B cell (primary cell): ENCODE measurements around the gene VN1R5. TPM values are rescaled to one million over a fixed set of nuclear protein-coding genes. Genes with fewer than 3 reads are reported as not detected.

Experiments used
- ATAC-seq: fragments of 200-7000 bp; cut with Tn5 transposase; one replicate; pipeline ENCODE4 v1.10.0; 2021; ENCODE audit warnings: low read depth, mild to moderate bottlenecking, moderate number of reproducible peaks, moderate library complexity
- CTCF ChIA-PET: fragments of 350-600 bp; sonication (Branson Sonifier 250); formaldehyde crosslinking; loops from one replicate; lab custom pipeline; 2021; ENCODE audit warnings: antibody characterized with exemption, inconsistent platforms; lab: Charles Lee
- POLR2A ChIA-PET: fragments of 350-600 bp; sonication (Branson Sonifier 250); formaldehyde crosslinking; loops from one replicate; lab custom pipeline; 2021; ENCODE audit warnings: antibody characterized with exemption; lab: Charles Lee
- DNase-seq: peaks from one replicate; pipeline ENCODE4 v3.0.0; 2013
- H2AFZ ChIP-seq: 2 replicates; pipeline ENCODE4 v1.6.1; 2012; ENCODE audit warnings: mild to moderate bottlenecking, low read depth, low read length; ENCODE audit not compliant: insufficient read depth, poor library complexity, severe bottlenecking
- H3K27ac ChIP-seq, 2 donors: 1 replicate in 1 of 2; 2 replicates in 1 of 2; pipeline ENCODE4 v1.5.1; 2012 to 2013; ENCODE audit warnings: low read length in 2 of 2, mild to moderate bottlenecking in 2 of 2, moderate library complexity in 1 of 2
- H3K27me3 ChIP-seq, 4 experiments: fragments of 200-600 bp in 1 of 4; sonication (generic) in 1 of 4; replicated peaks in 1 of 4; 1 replicate in 2 of 4; 2 replicates in 2 of 4; pipeline versions ENCODE4 v1.6.1 to v1.7.0; 2013 to 2016; ENCODE audit warnings: low read length in 3 of 4, mild to moderate bottlenecking in 2 of 4, mixed read lengths in 1 of 4, moderate library complexity in 1 of 4; ENCODE audit not compliant: insufficient read depth in 4 of 4, control insufficient read depth in 3 of 4; ENCODE audit errors: control extremely low read depth in 1 of 4
- H3K36me3 ChIP-seq, 2 experiments: replicated peaks in 1 of 2; 1 replicate in 1 of 2; 2 replicates in 1 of 2; pipeline versions ENCODE4 v1.6.1 to v1.7.1; 2013; ENCODE audit warnings: low read length in 1 of 2; ENCODE audit not compliant: insufficient read depth in 2 of 2, control insufficient read depth in 1 of 2; ENCODE audit errors: control extremely low read depth in 1 of 2, extremely low read depth in 1 of 2
- H3K4me1 ChIP-seq, 2 donors: fragments of 200-600 bp in 1 of 2; sonication (generic) in 1 of 2; 1 replicate in 1 of 2; 2 replicates in 1 of 2; pipeline versions ENCODE4 v1.5.1 to v1.6.1; 2013 to 2017; ENCODE audit warnings: low read length in 2 of 2; ENCODE audit not compliant: control insufficient read depth in 2 of 2, insufficient read depth in 2 of 2
- H3K4me2 ChIP-seq: replicated peaks from 2 replicates; pipeline ENCODE3; 2012; ENCODE audit warnings: mild to moderate bottlenecking, low read depth, low read length; ENCODE audit not compliant: poor library complexity, severe bottlenecking
- H3K4me3 ChIP-seq, 5 experiments: fragments of 200-600 bp in 1 of 5; sonication (generic) in 1 of 5; 1 replicate in 3 of 5; 2 replicates in 2 of 5; pipeline versions ENCODE4 v1.5.1 to v1.7.0; 2011 to 2016; ENCODE audit warnings: low read length in 4 of 5, mild to moderate bottlenecking in 4 of 5, low read depth in 2 of 5, control low read depth in 1 of 5, moderate library complexity in 1 of 5; ENCODE audit not compliant: insufficient read depth in 1 of 5; ENCODE audit errors: control extremely low read depth in 1 of 5, extremely low read depth in 1 of 5
- H3K79me2 ChIP-seq: fragments of 200-600 bp; sonication (generic); one replicate; pipeline ENCODE4 v1.6.0; 2016; ENCODE audit warnings: low read length; ENCODE audit not compliant: control insufficient read depth, insufficient read depth
- H3K9ac ChIP-seq: fragments of 200-600 bp; sonication (generic); 2 replicates; pipeline ENCODE4 v1.6.1; 2017; ENCODE audit warnings: mild to moderate bottlenecking, low read length, moderate library complexity
- H3K9me3 ChIP-seq, 3 donors: one replicate each; pipeline versions ENCODE4 v1.6.1 to v1.7.1; 2013; ENCODE audit warnings: low read length in 2 of 3; ENCODE audit not compliant: control insufficient read depth in 2 of 3, insufficient read depth in 1 of 3; ENCODE audit errors: control extremely low read depth in 1 of 3
- H4K20me1 ChIP-seq: 2 replicates; pipeline ENCODE4 v1.6.0; 2012; ENCODE audit warnings: mild to moderate bottlenecking, low read length; ENCODE audit not compliant: insufficient read depth, control insufficient read depth, poor library complexity, severe bottlenecking
- H3K27ac Mint-ChIP-seq: one replicate; pipeline ENCODE4 v1.8.0; 2021; ENCODE audit warnings: mixed read lengths
- H3K27me3 Mint-ChIP-seq: one replicate; pipeline ENCODE4 v1.8.0; 2021; ENCODE audit warnings: mixed read lengths
- H3K4me1 Mint-ChIP-seq: one replicate; pipeline ENCODE4 v1.8.0; 2021; ENCODE audit warnings: mixed read lengths
- H3K4me3 Mint-ChIP-seq: one replicate; pipeline ENCODE4 v1.8.0; 2021; ENCODE audit warnings: mixed read lengths
- H3K9me3 Mint-ChIP-seq: one replicate; pipeline ENCODE4 v1.8.0; 2022; ENCODE audit warnings: mixed read lengths; ENCODE audit not compliant: insufficient read depth
- CTCF ChIP-seq: fragments of 200-600 bp; IDR thresholded peaks from one replicate; pipeline ENCODE4 v1.8.0; 2022; ENCODE audit warnings: antibody characterized with exemption, mild to moderate bottlenecking
- EZH2 ChIP-seq: IDR thresholded peaks from 2 replicates; pipeline ENCODE4 v1.6.1; 2012; ENCODE audit warnings: borderline replicate concordance, low read depth, mild to moderate bottlenecking, moderate library complexity, low read length; ENCODE audit not compliant: insufficient read depth, poor library complexity, severe bottlenecking
- WGBS: methylation state at CpG from one replicate; pipeline ENCODE4 v1.1.5; 2013; ENCODE audit warnings: missing lambda C conversion rate; ENCODE audit not compliant: insufficient coverage; 5-methylcytosine and 5-hydroxymethylcytosine counted together
- intact Hi-C: fragments of 100-400 bp; cut with micrococcal nuclease; formaldehyde crosslinking; loops from one replicate; pipeline ENCODE4 v1.10.0; 2022
- polyA plus RNA-seq: library from polyadenylated mRNA; depleted of rRNA; stranded (reverse); fragments of >200 nt; gene quantifications from 2 replicates; pipeline ENCODE4 v1.2.3, GENCODE V29; 2012
- total RNA-seq, 2 donors: library from RNA; stranded (reverse); fragments of 120-200 nt in 1 of 2; gene quantifications; 1 replicate in 1 of 2; 2 replicates in 1 of 2; pipeline versions ENCODE4 v1.2.3 to v1.2.4, GENCODE V29; 2013 to 2022

Gene VN1R5
- total and polyA plus RNA-seq, 2 donors (not counting 1 experiment from before 2014, with no cell fraction given): not detected

DNA sequence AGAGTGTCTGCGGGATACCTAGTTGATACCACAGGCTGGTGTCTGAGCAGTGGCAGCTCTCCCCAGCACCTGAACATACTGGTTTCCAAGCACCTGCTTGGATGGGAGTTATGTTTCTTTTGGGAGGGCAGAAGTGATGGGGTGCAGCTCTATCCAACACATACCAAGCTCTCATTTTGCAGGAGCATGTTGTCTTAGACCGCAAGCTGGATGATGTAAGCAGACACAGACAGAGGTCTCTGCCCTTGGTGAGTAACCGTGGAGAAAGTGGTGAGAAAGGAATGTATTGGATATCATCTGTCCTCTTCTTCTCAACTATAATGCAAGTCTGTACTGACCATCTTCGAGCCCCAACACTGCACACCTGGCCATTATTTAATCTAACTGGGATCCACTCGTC is 38.4 kb downstream of the VN1R5 start:
- ChIA-PET CTCF (no interaction called here), POLR2A (no interaction called here)
- no peaks in the 10 kb centered on the region for H4K20me1 ChIP-seq
- H3K4me3 ChIP-seq: no peak overlapping the region
- peaks cover 0 to 4% (median 0%) of the 10 kb centered on the region in 3 donors for H3K9me3 ChIP-seq
- no peak overlapping the region for H3K9ac ChIP-seq
- Mint-ChIP-seq H3K4me3 (no peak overlapping the region), H3K27ac (no peak overlapping the region), H3K27me3 (no peaks in the 10 kb centered on the region), H3K9me3 (no peaks in the 10 kb centered on the region), H3K4me1 (no peaks in the 10 kb centered on the region)
- no peak for ATAC-seq
- intact Hi-C loops: no loop called here
- no peaks in the 10 kb centered on the region for H3K4me1 ChIP-seq
- WGBS: no CpG with 5 or more reads among the region's 5 CpGs
- no peak overlapping the region for H3K4me2 ChIP-seq
- H3K36me3 ChIP-seq: no peaks in the 10 kb centered on the region
- H2AFZ ChIP-seq: no peak overlapping the region
- no peak for TF ChIP-seq CTCF
- no peak for TF ChIP-seq EZH2
- no peak for DNase-seq
- no peak overlapping the region for H3K27ac ChIP-seq
- no peaks in the 10 kb centered on the region for H3K79me2 ChIP-seq
- no peaks in the 10 kb centered on the region for H3K27me3 ChIP-seq

DNA sequence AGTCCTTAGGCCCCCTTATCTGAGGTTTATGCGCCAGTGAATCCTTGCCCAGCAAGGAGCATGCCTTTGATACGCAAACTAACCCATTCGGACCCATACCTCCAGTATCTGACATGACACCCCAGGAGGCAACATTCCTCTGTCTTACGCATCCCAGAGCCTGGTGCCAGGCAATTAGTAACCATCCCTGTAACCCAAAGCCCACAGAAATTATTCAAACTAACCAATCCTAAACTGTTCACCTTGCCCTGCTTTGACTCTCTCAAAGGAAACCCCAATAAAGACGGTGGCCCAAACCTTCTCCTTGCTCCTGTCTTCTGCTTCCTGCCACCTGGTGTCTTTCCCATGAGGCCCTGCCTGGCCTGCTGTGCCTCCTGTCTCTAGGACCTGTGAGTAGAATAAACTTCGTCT is 39.4 kb downstream of the VN1R5 start:
- Histone ChIP-seq H4K20me1 (no peaks in the 10 kb centered on the region), H3K9ac (no peak overlapping the region), H3K4me3 (no peak overlapping the region), H3K79me2 (no peaks in the 10 kb centered on the region), H3K36me3 (no peaks in the 10 kb centered on the region), H3K27me3 (no peaks in the 10 kb centered on the region), H2AFZ (no peak overlapping the region), H3K4me2 (no peak overlapping the region), H3K4me1 (no peaks in the 10 kb centered on the region), H3K9me3 (peaks cover 0 to 4% (median 0%) of the 10 kb centered on the region in 3 donors), H3K27ac (no peak overlapping the region)
- Mint-ChIP-seq H3K4me3 (no peak overlapping the region), H3K9me3 (no peaks in the 10 kb centered on the region), H3K4me1 (no peaks in the 10 kb centered on the region), H3K27ac (no peak overlapping the region), H3K27me3 (no peaks in the 10 kb centered on the region)
- WGBS: 96% methylated on average over 4 of the region's 6 CpGs
- ChIA-PET POLR2A (no interaction called here), CTCF (no interaction called here)
- intact Hi-C loops: no loop called here
- DNase-seq (no peak), ATAC-seq (no peak)
- TF ChIP-seq EZH2: no peak
- TF ChIP-seq CTCF: no peak
